Jurkat, Clone E6-1 (cell line): ENCODE data around the gene UGT2B10. TPM values are rescaled to one million over a fixed set of nuclear protein-coding genes. Genes with fewer than 3 reads are reported as not detected.
"Not testable (repeated sequence)": the region's sequence is repeated elsewhere in the genome, so short reads cannot be mapped to it uniquely, and the experiment has no call there.

Experiments
- DNase-seq: peaks from one replicate; pipeline ENCODE4 v3.0.0-alpha.2; 2011; ENCODE audit warnings: low read depth, low spot score
- H3K4me3 ChIP-seq: 2 replicates; pipeline ENCODE4 v1.5.1; 2011; ENCODE audit warnings: mild to moderate bottlenecking, low read length, control low read depth, moderate library complexity
- polyA plus RNA-seq: library from polyadenylated mRNA; unstranded; fragments of >200 nt; gene quantifications from one replicate; pipeline ENCODE4 v1.2.1, GENCODE V29; 2012; ENCODE audit warnings: missing spikeins; ENCODE audit not compliant: insufficient read length, insufficient read depth

The UGT2B10 gene
- polyA plus RNA-seq, result not detected

GRCh38 chr4:68815617-68816409 lies at the start of gene UGT2B10:
TSS of gene UGT2B10 (plus strand) at chr4:68815994. CDS start at chr4:68816020, 26 bp downstream.
- not testable (repeated sequence) for DNase-seq, H3K4me3 ChIP-seq

GRCh38 chr4:68771836-68772235 lies 44.0 kb upstream of the UGT2B10 start:
- H3K4me3 ChIP-seq, DNase-seq: not testable (repeated sequence)

GRCh38 chr4:68773699-68774098 lies 42.1 kb upstream of the UGT2B10 start:
- no peak for DNase-seq
- H3K4me3 ChIP-seq, result no peak overlapping the region

- H3K4me3 ChIP-seq, result no peak overlapping the region
- no peak for DNase-seq
These were observed 35.6 kb upstream of the UGT2B10 start for GRCh38 chr4:68780232-68780631.

- H3K4me3 ChIP-seq, result no peak overlapping the region
- DNase-seq, result no peak
These were observed 18.7 kb upstream of the UGT2B10 start for GRCh38 chr4:68797048-68797447.

GRCh38 chr4:68797618-68798017 lies 18.2 kb upstream of the UGT2B10 start:
- no peak overlapping the region for H3K4me3 ChIP-seq
- no peak for DNase-seq

GRCh38 chr4:68803013-68803412 lies 12.8 kb upstream of the UGT2B10 start:
- DNase-seq, result no peak
- no peak overlapping the region for H3K4me3 ChIP-seq

- DNase-seq, result no peak
- no peak overlapping the region for H3K4me3 ChIP-seq
These were observed 7.7 kb upstream of the UGT2B10 start for GRCh38 chr4:68808060-68808459.

- H3K4me3 ChIP-seq, result no peak overlapping the region
- DNase-seq, result no peak
These were observed 4.9 kb upstream of the UGT2B10 start for GRCh38 chr4:68810919-68811318.

GRCh38 chr4:68816410-68817265 lies 844 bp downstream of the UGT2B10 start:
- H3K4me3 ChIP-seq, DNase-seq: not testable (repeated sequence)

- no peak overlapping the region for H3K4me3 ChIP-seq
These were observed 1.6 kb downstream of the UGT2B10 start for GRCh38 chr4:68817386-68817785.

GRCh38 chr4:68818030-68818462 lies 2.3 kb downstream of the UGT2B10 start:
- not testable (repeated sequence) for H3K4me3 ChIP-seq

More at GRCh38 chr4:68817386-68817785, 1.6 kb downstream of the UGT2B10 start:
- DNase-seq, result no peak

GRCh38 chr4:68831642-68832041 lies 15.8 kb downstream of the UGT2B10 start:
- H3K4me3 ChIP-seq, result no peak overlapping the region
- DNase-seq, result no peak

More at GRCh38 chr4:68818030-68818462, 2.3 kb downstream of the UGT2B10 start:
- not testable (repeated sequence) for DNase-seq

- H3K4me3 ChIP-seq, result no peak overlapping the region
- no peak for DNase-seq
These were observed 34.5 kb downstream of the UGT2B10 start for GRCh38 chr4:68850293-68850692.

GRCh38 chr4:68855771-68856170 lies 40.0 kb downstream of the UGT2B10 start:
- no peak for DNase-seq
- H3K4me3 ChIP-seq, result no peak overlapping the region

GRCh38 chr4:68858039-68858438 lies 42.2 kb downstream of the UGT2B10 start:
- H3K4me3 ChIP-seq, result no peak overlapping the region
- no peak for DNase-seq

GRCh38 chr4:68859655-68860054 lies 43.9 kb downstream of the UGT2B10 start:
- no peak overlapping the region for H3K4me3 ChIP-seq
- no peak for DNase-seq

GRCh38 chr4:68861057-68861456 lies 45.3 kb downstream of the UGT2B10 start:
- H3K4me3 ChIP-seq, result no peak overlapping the region
- DNase-seq, result no peak

- H3K4me3 ChIP-seq, result no peak overlapping the region
- DNase-seq, result no peak
These were observed 48.8 kb downstream of the UGT2B10 start for GRCh38 chr4:68864438-68865187.
